OCI-LY1 (cell line): ENCODE results near the gene NOSTRIN.

Experiments
- CTCF ChIP-seq: fragments of 200-600 bp; sonication (generic), shearing (Covaris generic); IDR thresholded peaks from 2 replicates; pipeline ENCODE4 v1.5.1; 2017; ENCODE audit warnings: mild to moderate bottlenecking, antibody characterized with exemption, low read length, moderate library complexity, mixed read lengths
- EZH2 ChIP-seq: fragments of 200-600 bp; sonication (generic), shearing (Covaris generic); IDR thresholded peaks from 2 replicates; pipeline ENCODE4 v1.8.0; 2017; ENCODE audit warnings: borderline replicate concordance, mixed run types, mild to moderate bottlenecking, antibody characterized with exemption, low read length, moderate library complexity, mixed read lengths

GRCh38 chr2:168854651-168855050, 52.2 kb downstream of the NOSTRIN start:
- TF ChIP-seq EZH2 (no peak), CTCF (no peak)
